ENCODE data around the gene PCSK2.

Gene PCSK2

GRCh38 chr20:17505636-17506517, 279.0 kb downstream of the PCSK2 start:
- peak; percentile 40 to 63 for DNase-seq (ENCODE audit: low read depth in 2 of 2)

- no peak for DNase-seq (ENCODE audit: low read depth in 2 of 2)
These were observed 280.2 kb downstream of the PCSK2 start for GRCh38 chr20:17507032-17507431.

- no peak for DNase-seq (ENCODE audit: low read depth in 2 of 2)
These were observed 280.7 kb downstream of the PCSK2 start for GRCh38 chr20:17507531-17507930.

DNA sequence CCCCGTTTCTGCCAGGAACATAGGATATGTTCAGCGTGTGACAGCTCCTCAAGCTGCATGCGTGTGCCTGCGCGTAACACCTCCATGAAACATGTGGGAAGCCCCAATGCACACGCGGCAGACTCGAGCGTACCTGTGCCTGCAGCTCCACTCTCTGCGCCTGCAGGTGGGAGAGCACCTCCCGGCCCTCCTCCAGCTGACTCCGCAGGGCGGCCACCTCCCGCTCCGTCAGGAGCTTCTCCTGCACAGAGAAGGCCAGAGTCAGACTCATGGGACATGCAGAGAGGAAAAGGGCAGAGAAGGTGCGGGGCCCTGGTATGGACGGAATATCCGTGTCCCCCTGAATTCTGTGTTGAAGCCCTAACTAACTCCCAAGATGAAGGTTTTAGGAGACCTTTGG, 281.9 kb downstream of the PCSK2 start:
- DNase-seq (ENCODE audit: low read depth in 2 of 2): no peak

- DNase-seq (ENCODE audit: low read depth in 2 of 2): no peak
These were observed 283.7 kb downstream of the PCSK2 start for GRCh38 chr20:17510548-17510947.

GRCh38 chr20:17511401-17511800, 284.6 kb downstream of the PCSK2 start:
- no peak for DNase-seq (ENCODE audit: low read depth in 2 of 2)

DNA sequence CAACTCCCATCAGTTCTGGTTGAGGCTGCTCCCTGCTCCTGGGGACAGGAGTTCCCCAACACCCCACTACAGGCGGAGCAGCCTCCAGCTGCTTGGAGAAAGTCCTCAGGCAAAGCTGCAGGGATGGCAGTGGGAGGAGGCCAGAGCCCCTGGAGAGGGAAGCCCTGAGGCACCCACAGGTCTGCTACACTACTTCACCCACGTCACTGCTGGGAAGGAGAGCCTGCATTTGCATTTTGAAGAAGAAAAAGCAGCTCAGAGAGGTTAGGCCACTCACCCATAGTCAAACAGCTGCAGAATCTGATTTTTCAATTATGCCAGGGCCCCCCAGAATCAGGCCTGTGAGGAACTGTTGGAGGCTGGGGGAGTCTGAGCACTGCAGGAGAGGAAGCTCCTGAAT, 287.1 kb downstream of the PCSK2 start:
- DNase-seq (ENCODE audit: low read depth in 2 of 2): no peak

- DNase-seq (ENCODE audit: low read depth in 2 of 2): no peak
These were observed 288.2 kb downstream of the PCSK2 start for GRCh38 chr20:17515053-17515452.

DNA sequence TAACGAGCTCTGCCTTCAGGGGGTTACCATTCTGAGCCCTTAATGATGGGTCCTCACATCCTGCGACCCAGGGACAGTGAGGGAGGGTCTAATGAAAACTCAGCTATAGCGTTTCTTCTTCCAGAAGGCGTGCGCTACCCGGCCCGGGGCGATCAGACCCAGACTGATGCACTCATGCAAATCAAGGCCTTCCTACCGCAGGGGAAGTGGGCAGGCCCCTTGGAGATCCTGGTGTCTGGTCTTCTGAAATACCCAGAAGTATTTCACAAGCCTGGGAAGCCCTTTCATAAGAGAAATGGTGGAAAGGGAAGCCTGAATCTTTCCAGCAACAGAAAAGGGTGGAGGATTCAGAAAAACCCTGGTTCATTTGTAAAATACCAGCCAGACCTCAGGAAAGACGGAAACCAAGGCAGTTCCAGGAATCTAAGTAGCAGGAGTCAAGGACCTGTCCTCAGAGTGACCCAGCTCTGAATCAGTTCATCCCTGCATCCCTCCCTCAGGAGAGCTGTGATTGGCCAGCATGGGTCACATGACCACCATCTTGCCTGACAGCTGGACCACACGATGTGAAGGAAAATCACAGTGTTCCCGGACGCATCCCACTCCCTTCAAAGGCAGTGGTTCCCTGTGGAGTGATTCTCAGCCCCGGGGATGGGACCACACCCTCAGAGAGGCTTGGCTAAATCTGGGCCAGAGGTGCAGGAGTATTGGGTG, 291.7 kb downstream of the PCSK2 start:
- DNase-seq (ENCODE audit: low read depth in 2 of 2): no peak

GRCh38 chr20:17519606-17520285, 292.9 kb downstream of the PCSK2 start:
- DNase-seq (ENCODE audit: low read depth in 2 of 2): no peak

GRCh38 chr20:17520583-17520982, 293.7 kb downstream of the PCSK2 start:
- DNase-seq (ENCODE audit: low read depth in 2 of 2): no peak

- DNase-seq (ENCODE audit: low read depth in 2 of 2): no peak
These were observed 295.7 kb downstream of the PCSK2 start for GRCh38 chr20:17522528-17522927.

GRCh38 chr20:17523326-17523725, 296.5 kb downstream of the PCSK2 start:
- DNase-seq (ENCODE audit: low read depth in 2 of 2): no peak

GRCh38 chr20:17524560-17524959, 297.7 kb downstream of the PCSK2 start:
- no peak for DNase-seq (ENCODE audit: low read depth in 2 of 2)

GRCh38 chr20:17525132-17525531, 298.3 kb downstream of the PCSK2 start:
- DNase-seq (ENCODE audit: low read depth in 2 of 2): no peak

- DNase-seq (ENCODE audit: low read depth in 2 of 2): no peak
These were observed 298.8 kb downstream of the PCSK2 start for GRCh38 chr20:17525650-17526049.

GRCh38 chr20:17529586-17529985, 302.7 kb downstream of the PCSK2 start:
- DNase-seq (ENCODE audit: low read depth in 2 of 2): no peak

DNA sequence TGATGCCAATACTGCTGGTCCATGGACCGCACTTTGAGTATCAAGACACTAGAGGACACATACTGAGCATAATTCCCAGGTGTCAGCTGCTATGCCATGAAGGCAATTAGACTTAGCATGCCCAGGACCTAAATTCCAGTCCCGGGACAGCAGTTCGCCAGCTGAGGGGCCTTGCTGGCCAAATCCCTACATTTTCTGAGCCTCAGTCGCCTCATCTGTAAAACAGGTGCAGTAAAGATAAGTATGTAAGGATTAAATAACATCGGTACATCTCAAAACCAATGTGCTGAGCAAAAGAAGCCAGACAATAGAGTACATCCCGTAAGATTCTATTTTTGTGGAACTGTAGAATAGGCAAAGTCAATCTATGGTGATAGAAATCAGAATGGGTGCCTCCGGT, 303.3 kb downstream of the PCSK2 start:
- DNase-seq (ENCODE audit: low read depth in 2 of 2): no peak

DNA sequence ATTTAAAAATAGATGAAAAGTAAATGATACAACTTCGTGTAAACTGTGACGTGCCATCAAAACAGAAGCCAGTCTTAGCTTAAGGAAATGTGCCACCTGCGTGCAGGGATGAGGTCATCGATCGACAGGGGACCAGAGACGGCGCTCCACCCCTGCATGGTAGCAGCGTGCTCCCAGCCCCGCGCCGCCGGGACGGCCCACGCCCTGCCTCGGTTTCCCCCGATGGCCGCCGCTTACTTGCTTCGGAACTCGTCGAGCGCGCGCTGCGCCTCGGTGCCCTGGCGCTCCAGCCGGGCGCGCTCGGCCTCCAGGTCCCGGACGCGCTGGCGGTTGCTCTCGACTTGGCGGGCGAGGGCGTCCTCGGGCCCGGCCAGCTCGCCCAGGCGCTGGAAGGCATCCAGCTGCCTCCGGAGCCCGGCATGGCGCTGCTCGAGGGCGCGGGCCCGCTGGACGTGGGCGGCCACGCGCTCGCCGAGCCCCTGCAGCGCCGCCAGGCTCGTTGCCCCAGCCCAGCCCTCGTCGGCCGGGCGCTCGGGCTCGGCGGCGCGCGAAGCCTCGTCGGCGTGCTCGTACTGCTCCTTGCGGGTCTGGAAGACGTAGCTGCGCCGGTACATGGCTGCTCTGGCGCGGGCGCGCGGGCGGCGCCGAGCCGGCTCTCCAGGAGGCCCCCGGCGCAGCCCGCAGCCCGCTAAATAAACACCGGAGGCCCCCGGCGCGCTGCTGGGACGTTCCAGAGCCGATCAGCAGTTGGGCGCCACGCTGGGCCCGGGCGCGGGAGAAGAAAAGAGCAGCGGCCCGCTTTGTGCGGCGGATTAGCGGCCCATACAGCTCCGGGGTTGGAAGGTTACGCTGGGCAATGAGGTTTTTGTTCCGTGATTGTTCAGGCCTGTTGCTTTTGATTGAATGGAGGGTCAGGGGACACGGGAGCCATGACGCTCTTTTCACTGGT, 304.1 kb downstream of the PCSK2 start, which contains the start of gene BFSP1:
BFSP1 (minus strand) TSS at position 664 of the 949 bp plus-strand sequence; CDS start at position 614, 50 bp downstream.
- DNase-seq (ENCODE audit: low read depth in 2 of 2): peak in 1 of 2 donors; percentile 33

GRCh38 chr20:17531665-17532025, 304.8 kb downstream of the PCSK2 start:
- no peak for DNase-seq (ENCODE audit: low read depth in 2 of 2)

GRCh38 chr20:17533396-17533795, 306.6 kb downstream of the PCSK2 start:
- no peak for DNase-seq (ENCODE audit: low read depth in 2 of 2)

Data from activated CD8-positive, alpha-beta memory T cell treated with anti-CD3 and anti-CD28 coated beads for 4 hours (primary cell).